CD14-positive monocyte (primary cell): ENCODE results near the gene PHACTR3. TPM values are rescaled to one million over a fixed set of nuclear protein-coding genes. Genes with fewer than 3 reads are reported as not detected.

ENCODE experiments used
- DNase-seq, 3 donors: peaks; one replicate each; pipeline ENCODE4 v3.0.0-alpha.2; 2011 to 2022
- H2AFZ ChIP-seq: 2 replicates; pipeline ENCODE4 v1.6.0; 2012; ENCODE audit warnings: mild to moderate bottlenecking, low read depth, low read length, inconsistent platforms; ENCODE audit not compliant: insufficient read depth, poor library complexity, severe bottlenecking
- H3K27ac ChIP-seq, 2 donors: 1 replicate in 1 of 2; 2 replicates in 1 of 2; pipeline ENCODE4 v1.5.1; 2012 to 2013; ENCODE audit warnings: low read length in 2 of 2, control low read depth in 1 of 2, inconsistent platforms in 1 of 2, low read depth in 1 of 2, mild to moderate bottlenecking in 1 of 2
- H3K27me3 ChIP-seq, 2 donors: one replicate each; pipeline versions ENCODE4 v1.6.0 to v1.6.1; 2011 to 2013; ENCODE audit warnings: low read length in 2 of 2; ENCODE audit not compliant: control insufficient read depth in 2 of 2, insufficient read depth in 2 of 2
- H3K36me3 ChIP-seq, 2 donors: replicated peaks in 1 of 2; 1 replicate in 1 of 2; 2 replicates in 1 of 2; pipeline versions ENCODE4 v1.5.1 to v1.6.1; 2012 to 2013; ENCODE audit warnings: low read length in 2 of 2, control low read depth in 1 of 2, inconsistent platforms in 1 of 2, mild to moderate bottlenecking in 1 of 2; ENCODE audit not compliant: insufficient read depth in 2 of 2, control insufficient read depth in 1 of 2
- H3K4me1 ChIP-seq, 2 donors: 1 replicate in 1 of 2; 2 replicates in 1 of 2; pipeline versions ENCODE4 v1.5.1 to v1.6.1; 2012 to 2013; ENCODE audit warnings: low read length in 2 of 2, control low read depth in 1 of 2, inconsistent platforms in 1 of 2, mild to moderate bottlenecking in 1 of 2, moderate library complexity in 1 of 2; ENCODE audit not compliant: insufficient read depth in 2 of 2, control insufficient read depth in 1 of 2
- H3K4me2 ChIP-seq: replicated peaks from 2 replicates; pipeline ENCODE3; 2012; ENCODE audit warnings: low read length, moderate library complexity, mild to moderate bottlenecking; ENCODE audit not compliant: poor library complexity, severe bottlenecking; ENCODE audit errors: extremely low read depth
- H3K4me3 ChIP-seq, 3 experiments: fragments of 200-600 bp in 1 of 3; sonication (generic) in 1 of 3; replicated peaks in 1 of 3; 1 replicate in 2 of 3; 2 replicates in 1 of 3; pipeline ENCODE4 v1.5.1; 2011 to 2013; ENCODE audit warnings: low read length in 3 of 3, mild to moderate bottlenecking in 3 of 3, control low read depth in 2 of 3, low read depth in 2 of 3, inconsistent platforms in 1 of 3, moderate library complexity in 1 of 3
- H3K79me2 ChIP-seq: 2 replicates; pipeline ENCODE4 v1.6.0; 2012; ENCODE audit warnings: mild to moderate bottlenecking, control low read depth, inconsistent platforms, low read length, moderate library complexity; ENCODE audit not compliant: insufficient read depth
- H3K9ac ChIP-seq: 2 replicates; pipeline ENCODE4 v1.6.0; 2017; ENCODE audit warnings: low read length, mild to moderate bottlenecking; ENCODE audit not compliant: insufficient read depth, poor library complexity, severe bottlenecking
- H3K9me3 ChIP-seq, 2 donors: replicated peaks in 1 of 2; 1 replicate in 1 of 2; 2 replicates in 1 of 2; pipeline versions ENCODE4 v1.5.1 to v1.6.1; 2012 to 2013; ENCODE audit warnings: low read length in 2 of 2, control low read depth in 1 of 2; ENCODE audit not compliant: control insufficient read depth in 1 of 2, insufficient read depth in 1 of 2
- H4K20me1 ChIP-seq: 2 replicates; pipeline ENCODE4 v1.6.0; 2012; ENCODE audit warnings: mild to moderate bottlenecking, low read length, control low read depth, moderate library complexity; ENCODE audit not compliant: insufficient read depth
- H3K27ac Mint-ChIP-seq, 7 donors: one replicate each; pipeline ENCODE4 v1.8.0; 2020; ENCODE audit warnings: mild to moderate bottlenecking in 7 of 7, mixed read lengths in 7 of 7, moderate library complexity in 6 of 7, inconsistent platforms in 2 of 7
- H3K27me3 Mint-ChIP-seq, 3 donors: one replicate each; pipeline ENCODE4 v1.8.0; 2021 to 2022; ENCODE audit warnings: low read depth in 3 of 3, mild to moderate bottlenecking in 3 of 3, mixed read lengths in 3 of 3, moderate library complexity in 3 of 3, inconsistent platforms in 1 of 3
- H3K36me3 Mint-ChIP-seq, 2 donors: one replicate each; pipeline ENCODE4 v1.8.0; 2020; ENCODE audit warnings: mixed read lengths in 2 of 2, inconsistent platforms in 1 of 2, mild to moderate bottlenecking in 1 of 2
- H3K4me1 Mint-ChIP-seq: one replicate; pipeline ENCODE4 v1.8.0; 2020; ENCODE audit warnings: mild to moderate bottlenecking, mixed read lengths
- H3K4me3 Mint-ChIP-seq, 2 donors: one replicate each; pipeline ENCODE4 v1.8.0; 2020; ENCODE audit warnings: mild to moderate bottlenecking in 2 of 2, mixed read lengths in 2 of 2, moderate library complexity in 1 of 2
- H3K9me3 Mint-ChIP-seq, 7 donors: one replicate each; pipeline ENCODE4 v1.8.0; 2020 to 2022; ENCODE audit warnings: mixed read lengths in 7 of 7, mild to moderate bottlenecking in 6 of 7, moderate library complexity in 6 of 7, inconsistent platforms in 2 of 7
- CTCF ChIP-seq: fragments of 200-600 bp; IDR thresholded peaks from one replicate; pipeline ENCODE4 v1.8.0; 2022; ENCODE audit warnings: antibody characterized with exemption, mild to moderate bottlenecking
- WGBS: methylation state at CpG from one replicate; pipeline ENCODE4 v1.1.5; 2013; ENCODE audit warnings: missing lambda C conversion rate; ENCODE audit not compliant: insufficient coverage; 5-methylcytosine and 5-hydroxymethylcytosine counted together
- intact Hi-C, 2 donors: fragments of 100-400 bp; cut with micrococcal nuclease; formaldehyde crosslinking; loops; one replicate each; pipeline versions ENCODE4 v1.15.0 to v1.15.1; 2023
- polyA plus RNA-seq, 3 donors: library from polyadenylated mRNA; depleted of rRNA in 1 of 3; unstranded in 2 of 3; stranded (reverse) in 1 of 3; fragments of 300-500 nt in 2 of 3; fragments of >200 nt in 1 of 3; fragmentation: Illumina TruSeq in 2 of 3; gene quantifications; 1 replicate in 2 of 3; 2 replicates in 1 of 3; pipeline ENCODE4 v1.2.3, GENCODE V29; 2012 to 2021

The PHACTR3 gene
- polyA plus RNA-seq, 3 donors: 0.11 to 0.17 TPM; not detected in 1

DNA sequence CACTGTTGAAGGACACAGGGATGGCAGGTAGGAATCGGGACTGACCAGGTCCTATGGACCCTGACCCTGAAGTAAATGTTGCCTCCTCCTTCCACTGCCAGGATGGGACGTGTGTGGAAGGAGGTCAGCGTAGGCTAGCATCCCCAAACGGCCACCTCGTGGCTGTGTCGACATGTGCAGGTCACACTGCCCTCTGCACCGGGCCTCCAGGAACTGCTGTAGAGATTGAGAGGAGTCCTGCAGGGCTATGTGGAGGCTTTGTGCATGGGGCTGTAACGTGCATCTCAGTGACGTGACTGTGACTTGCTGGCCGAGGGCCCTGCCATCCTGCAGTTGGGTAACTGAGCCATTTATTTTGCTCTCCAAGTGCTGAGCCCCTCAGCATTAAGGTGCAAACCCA, 149.5 kb downstream of the PHACTR3 start:
- Histone ChIP-seq H3K27me3 (peaks cover 14 to 61% of the 10 kb centered on the region in 2 donors), H3K79me2 (no peaks in the 10 kb centered on the region), H2AFZ (no peak overlapping the region), H3K4me2 (no peak overlapping the region), H3K9me3 (no peaks in the 10 kb centered on the region), H3K36me3 (no peaks in the 10 kb centered on the region), H4K20me1 (no peaks in the 10 kb centered on the region), H3K9ac (no peak overlapping the region), H3K4me3 (no peak overlapping the region), H3K4me1 (peaks cover 33 to 34% of the 10 kb centered on the region in 2 donors), H3K27ac (no peak overlapping the region)
- Mint-ChIP-seq H3K4me1 (peaks cover 33% of the 10 kb centered on the region), H3K4me3 (peak overlapping the region in 1 of 2 donors; percentile 93), H3K9me3 (peaks cover 0 to 4% (median 0%) of the 10 kb centered on the region in 7 donors), H3K27ac (peak overlapping the region in 1 of 7 donors; percentile 89), H3K36me3 (peaks cover 4 to 7% of the 10 kb centered on the region in 2 donors), H3K27me3 (peaks cover 75 to 84% (median 75%) of the 10 kb centered on the region in 3 donors)
- no peak for TF ChIP-seq CTCF
- WGBS: 82% methylated on average over 9 of the region's 10 CpGs
- DNase-seq: no peak
- intact Hi-C loops: loop anchor here in 1 of 2 donors (5.0 kb wide), 1 partner anchor 182 kb away; no protein-coding TSS in a partner anchor

GRCh38 chr20:59754551-59754950, 150.2 kb downstream of the PHACTR3 start:
- Histone ChIP-seq H3K79me2 (no peaks in the 10 kb centered on the region), H3K27me3 (peaks cover 14 to 55% of the 10 kb centered on the region in 2 donors), H3K4me3 (no peak overlapping the region), H3K4me1 (peaks cover 33 to 34% of the 10 kb centered on the region in 2 donors), H4K20me1 (no peaks in the 10 kb centered on the region), H3K9me3 (no peaks in the 10 kb centered on the region), H3K4me2 (no peak overlapping the region), H2AFZ (no peak overlapping the region), H3K9ac (no peak overlapping the region), H3K27ac (no peak overlapping the region), H3K36me3 (no peaks in the 10 kb centered on the region)
- DNase-seq: no peak
- H3K4me3 Mint-ChIP-seq: peak overlapping the region in 1 of 2 donors; percentile 57
- peaks cover 0 to 2% (median 0%) of the 10 kb centered on the region in 7 donors for H3K9me3 Mint-ChIP-seq
- peak overlapping the region in 2 of 7 donors; percentile 27 to 54 for H3K27ac Mint-ChIP-seq
- H3K36me3 Mint-ChIP-seq: peaks cover 4 to 7% of the 10 kb centered on the region in 2 donors
- WGBS: 79% methylated on average over 9 of the region's 9 CpGs
- intact Hi-C loops: loop anchor here in 1 of 2 donors (5.0 kb wide), 1 partner anchor 182 kb away; no protein-coding TSS in a partner anchor
- no peak for TF ChIP-seq CTCF
- H3K4me1 Mint-ChIP-seq: peaks cover 31% of the 10 kb centered on the region
- H3K27me3 Mint-ChIP-seq: peaks cover 68 to 80% (median 71%) of the 10 kb centered on the region in 3 donors
